GM18873 (cell line): ENCODE data around the gene TMPRSS11D.

Experiments
- ATAC-seq: cut with Tn5 transposase; IDR thresholded peaks from one replicate; pipeline ENCODE4 v1.9.1; 2021; ENCODE audit warnings: mild to moderate bottlenecking, moderate library complexity, moderate number of reproducible peaks; ENCODE audit not compliant: unreplicated experiment, low FRiP score

Gene TMPRSS11D

GRCh38 chr4:67891645-67892044 is 7.8 kb upstream of the TMPRSS11D start:
- no peak for ATAC-seq

GRCh38 chr4:67886281-67886680 is 2.5 kb upstream of the TMPRSS11D start:
- no peak for ATAC-seq

GRCh38 chr4:67885762-67886161 is 2.0 kb upstream of the TMPRSS11D start:
- no peak for ATAC-seq

GRCh38 chr4:67884701-67885100 is 899 bp upstream of the TMPRSS11D start:
- no peak for ATAC-seq

- ATAC-seq, result no peak
Measured at GRCh38 chr4:67883458-67883857, 344 bp downstream of the TMPRSS11D start.

- no peak for ATAC-seq
Measured at GRCh38 chr4:67880866-67881610, 2.8 kb downstream of the TMPRSS11D start.

- ATAC-seq, result no peak
Measured at GRCh38 chr4:67879486-67879885, 4.3 kb downstream of the TMPRSS11D start.

- ATAC-seq, result no peak
Measured at GRCh38 chr4:67877086-67877485, 6.7 kb downstream of the TMPRSS11D start.

- no peak for ATAC-seq
Measured at GRCh38 chr4:67874986-67875385, 8.8 kb downstream of the TMPRSS11D start.

GRCh38 chr4:67873116-67873515 is 10.7 kb downstream of the TMPRSS11D start:
- no peak for ATAC-seq

- peak; percentile 77 for ATAC-seq
Measured at GRCh38 chr4:67871867-67872266, 11.9 kb downstream of the TMPRSS11D start.

GRCh38 chr4:67869580-67870190 is 14.1 kb downstream of the TMPRSS11D start:
- no peak for ATAC-seq

- ATAC-seq, result no peak
Measured at GRCh38 chr4:67861513-67861912, 22.3 kb downstream of the TMPRSS11D start.

- no peak for ATAC-seq
Measured at GRCh38 chr4:67853336-67853735, 30.5 kb downstream of the TMPRSS11D start.

GRCh38 chr4:67820903-67821302 is 62.9 kb downstream of the TMPRSS11D start:
- no peak for ATAC-seq

GRCh38 chr4:67810011-67810410 is 73.8 kb downstream of the TMPRSS11D start:
- ATAC-seq, result no peak

- ATAC-seq, result no peak
Measured at GRCh38 chr4:67809502-67809901, 74.3 kb downstream of the TMPRSS11D start.

GRCh38 chr4:67796810-67797209 is 87.0 kb downstream of the TMPRSS11D start:
- ATAC-seq, result no peak

- ATAC-seq, result no peak
Measured at GRCh38 chr4:67790721-67791120, 93.1 kb downstream of the TMPRSS11D start.

- ATAC-seq, result no peak
Measured at GRCh38 chr4:67787311-67787710, 96.5 kb downstream of the TMPRSS11D start.

GRCh38 chr4:67785528-67785927 is 98.3 kb downstream of the TMPRSS11D start:
- no peak for ATAC-seq

GRCh38 chr4:67779631-67780030 is 104.2 kb downstream of the TMPRSS11D start:
- no peak for ATAC-seq
